ENCODE measurements around the gene ADRA2B.

DNA sequence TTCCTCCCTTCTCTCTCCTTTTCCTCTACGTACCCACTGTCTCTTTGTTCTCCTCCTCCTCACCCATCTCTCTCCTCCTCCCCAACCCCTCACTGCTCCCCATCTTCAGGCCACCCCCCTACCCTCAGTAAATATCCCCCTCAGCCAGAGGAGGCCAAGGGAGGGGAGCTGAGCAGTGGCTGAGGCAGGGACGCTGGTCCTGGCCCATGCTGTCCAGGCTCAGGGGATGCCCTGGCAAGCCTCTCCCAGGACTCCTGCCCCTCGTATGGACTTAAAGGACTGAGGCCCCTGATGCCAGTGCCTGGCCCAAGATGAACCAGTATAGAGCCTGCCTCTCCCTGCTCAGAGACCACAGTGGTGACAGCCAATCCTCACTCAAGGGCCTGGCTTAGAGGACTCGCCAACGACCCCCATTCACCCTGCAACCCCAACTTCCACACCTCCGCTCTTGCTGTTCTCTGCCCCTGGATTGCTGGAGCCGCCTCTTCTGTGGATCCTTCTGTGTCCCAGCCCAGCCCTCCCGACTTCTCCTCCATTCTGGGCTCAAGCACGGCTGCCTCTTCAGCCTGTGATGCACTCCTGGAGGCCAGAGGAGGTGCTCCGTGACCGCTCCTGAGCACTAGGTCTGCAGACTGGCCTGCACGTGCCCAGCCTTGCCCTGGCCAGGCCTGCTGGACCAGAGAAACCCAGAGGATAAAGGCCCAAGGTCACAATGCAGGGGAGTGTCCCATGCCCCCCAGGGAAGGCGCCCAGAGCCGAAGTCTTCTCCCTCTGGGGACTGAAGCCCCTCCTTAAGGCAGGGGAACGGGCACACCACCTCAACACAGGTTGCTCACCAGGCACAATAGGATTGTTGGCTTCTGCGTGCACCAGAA lies 38.4 kb upstream of the ADRA2B start:
- TF ChIP-seq, protein P1, sequence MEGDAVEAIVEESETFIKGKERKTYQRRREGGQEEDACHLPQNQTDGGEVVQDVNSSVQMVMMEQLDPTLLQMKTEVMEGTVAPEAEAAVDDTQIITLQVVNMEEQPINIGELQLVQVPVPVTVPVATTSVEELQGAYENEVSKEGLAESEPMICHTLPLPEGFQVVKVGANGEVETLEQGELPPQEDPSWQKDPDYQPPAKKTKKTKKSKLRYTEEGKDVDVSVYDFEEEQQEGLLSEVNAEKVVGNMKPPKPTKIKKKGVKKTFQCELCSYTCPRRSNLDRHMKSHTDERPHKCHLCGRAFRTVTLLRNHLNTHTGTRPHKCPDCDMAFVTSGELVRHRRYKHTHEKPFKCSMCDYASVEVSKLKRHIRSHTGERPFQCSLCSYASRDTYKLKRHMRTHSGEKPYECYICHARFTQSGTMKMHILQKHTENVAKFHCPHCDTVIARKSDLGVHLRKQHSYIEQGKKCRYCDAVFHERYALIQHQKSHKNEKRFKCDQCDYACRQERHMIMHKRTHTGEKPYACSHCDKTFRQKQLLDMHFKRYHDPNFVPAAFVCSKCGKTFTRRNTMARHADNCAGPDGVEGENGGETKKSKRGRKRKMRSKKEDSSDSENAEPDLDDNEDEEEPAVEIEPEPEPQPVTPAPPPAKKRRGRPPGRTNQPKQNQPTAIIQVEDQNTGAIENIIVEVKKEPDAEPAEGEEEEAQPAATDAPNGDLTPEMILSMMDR (IDR thresholded peaks at IDR 0.05; ENCODE audit: insufficient read depth, low read length), result no peak
- TF ChIP-seq, protein P2, sequence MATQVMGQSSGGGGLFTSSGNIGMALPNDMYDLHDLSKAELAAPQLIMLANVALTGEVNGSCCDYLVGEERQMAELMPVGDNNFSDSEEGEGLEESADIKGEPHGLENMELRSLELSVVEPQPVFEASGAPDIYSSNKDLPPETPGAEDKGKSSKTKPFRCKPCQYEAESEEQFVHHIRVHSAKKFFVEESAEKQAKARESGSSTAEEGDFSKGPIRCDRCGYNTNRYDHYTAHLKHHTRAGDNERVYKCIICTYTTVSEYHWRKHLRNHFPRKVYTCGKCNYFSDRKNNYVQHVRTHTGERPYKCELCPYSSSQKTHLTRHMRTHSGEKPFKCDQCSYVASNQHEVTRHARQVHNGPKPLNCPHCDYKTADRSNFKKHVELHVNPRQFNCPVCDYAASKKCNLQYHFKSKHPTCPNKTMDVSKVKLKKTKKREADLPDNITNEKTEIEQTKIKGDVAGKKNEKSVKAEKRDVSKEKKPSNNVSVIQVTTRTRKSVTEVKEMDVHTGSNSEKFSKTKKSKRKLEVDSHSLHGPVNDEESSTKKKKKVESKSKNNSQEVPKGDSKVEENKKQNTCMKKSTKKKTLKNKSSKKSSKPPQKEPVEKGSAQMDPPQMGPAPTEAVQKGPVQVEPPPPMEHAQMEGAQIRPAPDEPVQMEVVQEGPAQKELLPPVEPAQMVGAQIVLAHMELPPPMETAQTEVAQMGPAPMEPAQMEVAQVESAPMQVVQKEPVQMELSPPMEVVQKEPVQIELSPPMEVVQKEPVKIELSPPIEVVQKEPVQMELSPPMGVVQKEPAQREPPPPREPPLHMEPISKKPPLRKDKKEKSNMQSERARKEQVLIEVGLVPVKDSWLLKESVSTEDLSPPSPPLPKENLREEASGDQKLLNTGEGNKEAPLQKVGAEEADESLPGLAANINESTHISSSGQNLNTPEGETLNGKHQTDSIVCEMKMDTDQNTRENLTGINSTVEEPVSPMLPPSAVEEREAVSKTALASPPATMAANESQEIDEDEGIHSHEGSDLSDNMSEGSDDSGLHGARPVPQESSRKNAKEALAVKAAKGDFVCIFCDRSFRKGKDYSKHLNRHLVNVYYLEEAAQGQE (IDR thresholded peaks at IDR 0.05; ENCODE audit: insufficient replicate concordance, low read depth), result no peak

All from HL-60 (cell line).